Activated naive CD4-positive, alpha-beta T cell treated with anti-CD3 and anti-CD28 coated beads, Interleukin-2, amount 50 U/mL, for 16 hours (primary cell): Measurements from ENCODE around the gene EXT2.
A peak's percentile ranks its signal among the peaks of the same experiment; 100 is the strongest.

ENCODE experiments used
- DNase-seq: peaks from one replicate; pipeline ENCODE4 v3.0.0-alpha.2; 2020

EXT2 gene

DNA sequence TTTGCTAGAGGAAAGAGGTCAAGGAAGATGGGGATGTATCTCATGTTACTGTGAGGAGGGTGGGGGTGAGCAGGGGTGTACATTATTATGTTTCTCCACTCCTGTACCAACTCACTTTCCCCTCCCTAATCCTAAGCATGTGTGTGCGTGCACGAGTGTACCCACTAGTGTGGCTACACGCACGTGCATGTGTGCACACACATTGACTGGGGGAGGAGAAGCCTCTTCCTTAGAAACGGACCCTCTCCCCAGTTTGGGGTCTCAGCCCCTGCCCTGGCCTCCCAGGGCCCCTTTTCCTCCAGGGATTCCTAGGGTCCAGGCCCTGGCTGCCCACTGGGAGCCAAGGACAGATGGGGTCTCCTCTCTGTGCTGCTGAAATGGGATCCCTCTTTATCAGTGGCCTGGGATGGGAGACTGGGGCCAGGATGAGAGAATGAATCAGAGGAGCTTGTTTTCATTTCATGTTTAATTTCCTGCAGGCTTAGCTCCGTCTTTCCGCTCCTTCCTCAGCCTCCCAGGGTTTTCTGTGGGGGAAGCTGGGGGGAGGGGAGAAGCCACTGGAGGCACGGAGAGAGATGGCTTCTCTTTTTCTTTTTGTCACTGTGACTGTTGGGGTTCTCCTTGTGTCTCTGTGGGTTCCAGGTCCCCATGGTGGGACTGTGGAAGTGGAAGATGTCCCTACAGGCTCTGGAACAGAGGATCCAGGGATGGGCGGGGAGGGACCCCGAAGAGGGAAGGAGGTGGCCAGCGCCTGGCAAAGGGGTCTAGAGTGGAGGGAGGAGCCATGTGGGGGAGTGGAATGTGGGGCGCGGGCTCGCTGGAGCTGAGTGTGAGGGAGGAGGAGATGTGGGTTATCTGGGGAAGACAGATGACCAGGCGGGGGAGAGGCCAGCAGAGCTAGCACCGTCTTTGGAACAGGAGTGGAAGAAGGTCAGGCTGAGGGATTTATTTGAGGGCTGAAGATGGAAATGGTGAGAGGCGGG is 174.2 kb downstream of the EXT2 start:
- DNase-seq: no peak

DNA sequence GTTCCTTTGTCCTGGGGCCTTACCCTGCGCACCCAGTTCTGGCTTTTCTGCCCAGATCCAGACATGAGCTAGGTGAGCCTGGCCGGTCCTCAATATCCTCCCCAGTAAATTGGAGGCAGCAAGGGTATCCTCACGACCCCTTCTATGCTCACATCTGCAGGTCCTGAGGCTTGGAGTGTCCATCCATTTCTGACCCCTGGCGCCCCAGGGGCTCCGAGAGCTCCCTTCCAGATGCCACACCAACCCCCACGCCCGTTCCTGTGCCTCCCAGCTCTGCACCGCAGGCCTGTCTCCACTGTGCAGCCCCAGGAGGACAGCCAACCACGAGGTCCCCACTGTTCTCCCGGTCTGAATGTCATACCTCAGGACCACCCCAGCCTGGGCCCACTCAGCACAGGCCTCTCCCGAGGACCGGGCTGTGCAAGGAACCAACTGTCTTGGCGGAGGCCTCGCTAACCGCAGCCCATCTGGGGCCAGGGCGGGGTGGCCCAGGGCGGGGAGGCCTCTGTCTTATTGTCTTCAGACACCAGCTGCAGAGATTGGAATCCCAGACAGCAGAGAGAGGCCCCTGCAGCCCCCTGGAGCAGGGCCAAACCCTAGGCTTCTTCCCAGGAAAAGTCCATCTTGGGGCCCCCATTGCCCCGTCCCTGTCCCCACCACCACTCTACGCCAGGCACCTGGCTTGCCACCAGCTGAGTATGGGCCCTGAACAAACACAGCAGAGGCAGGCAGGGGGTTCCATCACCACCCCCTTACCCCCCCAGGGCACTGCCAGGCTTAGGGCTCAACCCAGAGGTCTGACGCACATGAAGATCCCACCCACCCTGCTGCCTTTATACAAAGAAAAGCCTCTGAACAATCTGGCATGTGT is 175.2 kb downstream of the EXT2 start:
- no peak for DNase-seq

DNA sequence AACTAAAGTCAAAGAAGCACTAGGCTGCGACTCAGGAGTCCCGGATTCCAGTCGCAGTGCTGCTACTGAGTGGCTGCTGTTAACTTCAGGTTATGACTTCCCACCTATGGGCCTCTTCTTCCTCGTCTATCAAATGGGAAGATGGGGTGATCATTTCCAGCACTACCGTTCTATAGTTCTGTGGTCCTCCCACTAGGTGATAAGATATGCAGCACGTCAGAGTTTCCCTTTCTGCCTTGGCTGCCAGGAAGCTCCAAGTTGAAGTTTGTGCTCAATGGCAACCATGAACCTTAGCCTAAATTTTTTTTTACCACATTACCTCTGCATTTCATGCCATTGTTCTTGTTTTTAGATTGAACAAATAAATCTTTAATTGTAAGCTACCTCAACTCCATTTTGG is 175.8 kb downstream of the EXT2 start:
- no peak for DNase-seq

DNA sequence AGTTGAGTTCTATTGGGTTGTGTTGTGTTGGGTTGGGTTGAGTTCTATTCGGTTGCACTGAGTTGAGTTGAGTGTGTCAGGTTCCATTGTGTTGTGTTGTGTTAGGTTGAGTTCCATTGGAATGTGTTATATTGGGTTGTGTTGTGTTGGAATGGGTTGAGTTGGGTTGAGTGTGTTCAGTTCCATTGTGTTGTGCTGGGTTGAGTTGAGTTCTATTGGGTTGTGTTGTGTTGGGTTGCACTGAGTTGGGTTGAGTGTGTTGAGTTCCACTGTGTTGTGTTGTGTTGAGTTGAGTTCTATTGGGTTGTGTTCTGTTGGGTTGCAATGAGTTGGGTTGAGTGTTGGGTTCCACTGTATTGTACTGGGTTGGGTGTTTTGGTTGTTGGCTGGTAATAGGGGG is 178.9 kb downstream of the EXT2 start:
- DNase-seq: no peak

DNA sequence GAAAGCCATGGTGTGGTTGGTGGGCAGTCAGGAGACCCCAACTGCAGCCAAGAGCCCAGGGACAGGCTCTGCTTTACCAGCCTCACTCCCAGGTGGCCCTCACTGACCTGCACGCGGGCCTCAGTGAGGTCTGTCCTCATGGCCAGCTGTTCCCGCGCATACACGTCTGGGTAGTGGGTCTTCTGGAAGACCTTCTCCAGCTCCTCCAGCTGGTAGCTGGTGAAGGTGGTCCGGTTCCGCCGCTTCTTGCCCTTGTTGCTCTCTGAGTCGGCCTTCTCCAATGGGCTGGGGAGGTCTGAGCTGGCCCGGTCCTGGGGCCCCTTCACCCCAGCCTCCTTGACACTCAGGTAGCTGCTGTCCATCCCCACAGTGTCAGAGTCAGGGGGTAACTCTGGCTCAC is 179.8 kb downstream of the EXT2 start:
- DNase-seq: no peak

DNA sequence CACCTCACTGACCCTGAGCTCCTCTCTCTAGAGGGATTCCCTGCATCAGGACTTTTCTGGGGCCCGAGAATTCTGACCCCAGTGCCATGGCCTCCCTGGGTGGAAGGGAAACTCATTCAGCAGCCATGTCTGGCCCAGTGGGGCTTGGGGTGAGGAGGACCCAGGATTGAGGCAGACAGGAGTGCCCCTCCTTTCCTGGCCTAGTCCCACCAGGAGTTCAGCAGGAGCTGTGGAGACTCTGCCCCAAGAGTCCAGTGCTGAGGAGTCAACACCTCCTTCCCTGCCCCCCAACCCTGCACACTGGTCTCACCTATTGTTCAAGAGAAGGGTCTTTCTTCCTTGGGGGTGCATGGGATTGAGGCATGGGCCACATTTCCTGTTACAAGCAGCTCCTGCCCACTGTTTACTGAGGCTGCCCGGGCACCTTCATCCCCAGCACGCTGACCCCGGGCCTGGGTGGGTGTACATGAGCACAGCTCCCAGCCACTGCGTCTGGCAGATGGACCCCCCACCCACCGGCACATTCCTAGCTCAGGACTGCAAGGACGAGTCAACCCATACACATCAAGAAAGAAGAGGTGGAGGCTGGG is 180.6 kb downstream of the EXT2 start:
- DNase-seq: no peak

DNA sequence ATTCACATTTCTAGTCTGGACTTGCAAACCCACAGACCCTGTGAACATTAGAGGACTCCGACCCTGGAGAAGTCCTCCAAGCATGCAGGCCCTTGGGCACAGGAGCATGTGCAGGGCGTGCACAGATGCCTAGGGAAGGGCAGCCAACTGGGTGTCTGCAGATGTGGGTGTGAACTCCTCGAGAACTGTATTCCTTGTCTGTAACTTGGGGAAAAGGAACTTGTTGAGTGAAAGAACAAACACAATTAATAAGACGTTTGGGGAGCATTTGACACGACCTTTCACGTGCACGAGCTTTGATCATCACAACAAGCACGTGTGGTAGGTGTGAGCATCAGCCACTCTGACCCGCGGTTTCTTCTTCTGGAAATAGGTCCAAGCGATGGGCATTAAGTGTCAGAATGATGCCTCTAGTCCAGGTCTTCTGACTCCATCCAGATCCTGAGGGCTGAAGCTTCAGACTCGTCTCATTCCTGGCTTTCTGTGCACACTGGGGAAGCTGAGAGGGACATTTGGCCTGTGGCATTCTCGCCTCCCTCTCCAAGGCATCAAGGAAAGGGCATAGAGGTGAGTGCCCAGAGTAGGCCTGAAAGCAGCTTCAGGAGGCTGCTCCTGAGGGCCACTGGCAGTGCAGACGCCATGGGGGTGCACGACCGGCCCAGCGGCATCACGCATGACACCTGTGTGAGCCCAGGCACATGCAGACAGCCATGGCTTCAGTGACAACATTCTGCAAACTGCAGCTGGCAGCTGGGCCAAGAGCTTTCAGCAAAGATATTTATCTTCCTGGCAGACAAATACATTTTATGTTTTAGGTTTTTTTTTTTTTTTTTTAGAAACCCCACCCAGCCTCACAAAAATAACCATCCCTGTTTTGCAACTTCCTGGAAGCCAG is 182.0 kb downstream of the EXT2 start:
- DNase-seq: no peak

DNA sequence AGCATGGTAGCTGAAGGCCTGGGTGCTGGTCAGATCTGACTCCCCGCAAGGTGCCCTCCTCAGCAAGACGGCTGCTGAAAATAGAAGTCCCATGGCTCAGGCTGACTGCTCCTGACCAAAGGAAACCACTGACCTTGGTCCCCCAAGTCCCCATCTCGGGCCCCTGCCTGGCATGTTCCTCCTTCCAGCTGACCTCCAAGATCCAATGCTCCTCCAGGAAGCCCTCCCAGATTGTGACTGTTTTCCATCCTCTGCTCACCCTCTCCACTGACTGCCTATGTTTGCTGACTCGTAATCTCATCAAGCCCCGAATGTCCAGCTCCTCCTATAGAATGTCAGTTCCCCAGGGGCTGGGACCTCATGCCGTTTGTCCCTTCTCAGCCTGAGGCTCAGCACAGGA is 184.0 kb downstream of the EXT2 start:
- DNase-seq: no peak

DNA sequence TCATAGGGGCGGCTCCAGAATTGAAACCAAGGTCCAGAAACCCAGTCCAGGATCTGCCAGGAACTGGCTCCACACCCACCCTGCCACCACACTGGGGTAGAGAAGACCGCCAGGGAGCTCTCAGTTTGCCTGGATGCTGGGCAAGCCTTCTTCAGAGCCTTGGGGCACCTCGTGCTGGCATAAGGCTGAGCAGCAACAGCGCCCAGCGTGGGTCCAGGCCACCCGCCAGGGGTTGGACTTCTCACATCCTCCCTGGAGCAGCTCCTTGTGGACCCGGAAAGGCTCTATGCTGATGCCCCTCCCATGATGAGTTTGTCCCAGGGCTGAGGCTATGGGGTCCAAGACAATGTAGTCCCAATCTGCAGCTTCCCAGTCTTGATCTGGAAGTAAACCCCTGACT is 184.8 kb downstream of the EXT2 start:
- DNase-seq: no peak

DNA sequence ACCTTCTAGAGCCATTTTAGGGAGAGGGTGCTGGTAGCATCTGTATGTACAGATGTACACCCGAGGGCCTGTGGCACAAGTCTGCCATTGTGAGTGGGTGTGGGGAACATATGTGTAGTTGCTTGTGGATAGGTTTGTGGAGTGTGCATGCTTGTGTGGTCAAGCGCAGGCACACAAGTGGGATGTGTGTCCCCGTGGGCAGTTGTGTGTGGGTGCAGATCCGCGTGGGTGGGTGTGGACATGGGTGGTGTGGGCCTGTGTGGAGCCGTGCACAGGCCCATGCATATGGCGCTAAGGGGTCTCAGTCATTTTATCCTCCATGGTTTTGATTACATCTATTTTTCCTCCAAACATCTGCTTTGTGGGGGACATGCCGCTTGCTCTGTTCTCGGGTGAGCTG is 185.7 kb downstream of the EXT2 start:
- DNase-seq: no peak

DNA sequence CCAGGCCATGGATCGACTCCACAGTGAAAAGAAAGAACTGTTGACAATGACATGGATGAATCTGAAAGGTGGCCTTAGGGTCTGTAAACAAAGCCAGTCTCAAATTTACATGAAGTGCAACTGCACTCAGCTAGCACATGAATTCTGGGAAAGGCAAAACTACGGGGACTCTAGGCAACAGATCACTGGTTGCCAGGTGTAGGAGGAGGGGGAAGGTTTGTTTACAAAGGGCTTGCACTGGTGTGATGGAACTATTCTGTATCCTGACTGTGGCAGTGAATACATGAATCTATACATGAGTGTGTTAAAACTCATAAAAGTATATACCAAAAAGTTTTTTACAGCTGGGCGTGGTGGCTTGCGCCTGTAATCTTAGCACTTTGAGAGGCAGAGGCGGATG is 187.1 kb downstream of the EXT2 start:
- DNase-seq: no peak

DNA sequence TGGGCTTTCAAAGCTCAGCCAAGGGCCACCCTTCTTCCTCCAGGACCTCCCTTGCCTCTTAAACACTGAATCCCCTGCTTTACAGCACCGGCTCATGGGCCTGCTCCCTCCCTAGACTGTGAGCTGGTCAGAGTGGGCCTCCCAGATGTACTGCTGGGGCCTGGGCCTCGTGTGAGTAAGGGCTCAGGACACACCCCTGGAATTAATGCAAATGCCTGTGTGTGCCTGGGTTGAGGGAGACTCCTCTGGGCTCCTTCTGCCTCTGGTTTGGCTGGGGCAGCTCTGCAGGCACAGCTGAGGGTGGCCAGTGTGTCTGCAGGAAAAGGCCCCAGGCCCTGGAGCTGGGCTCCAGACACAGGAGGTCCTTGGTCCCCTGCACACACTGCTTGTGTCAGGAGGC is 190.3 kb downstream of the EXT2 start:
- DNase-seq: no peak

DNA sequence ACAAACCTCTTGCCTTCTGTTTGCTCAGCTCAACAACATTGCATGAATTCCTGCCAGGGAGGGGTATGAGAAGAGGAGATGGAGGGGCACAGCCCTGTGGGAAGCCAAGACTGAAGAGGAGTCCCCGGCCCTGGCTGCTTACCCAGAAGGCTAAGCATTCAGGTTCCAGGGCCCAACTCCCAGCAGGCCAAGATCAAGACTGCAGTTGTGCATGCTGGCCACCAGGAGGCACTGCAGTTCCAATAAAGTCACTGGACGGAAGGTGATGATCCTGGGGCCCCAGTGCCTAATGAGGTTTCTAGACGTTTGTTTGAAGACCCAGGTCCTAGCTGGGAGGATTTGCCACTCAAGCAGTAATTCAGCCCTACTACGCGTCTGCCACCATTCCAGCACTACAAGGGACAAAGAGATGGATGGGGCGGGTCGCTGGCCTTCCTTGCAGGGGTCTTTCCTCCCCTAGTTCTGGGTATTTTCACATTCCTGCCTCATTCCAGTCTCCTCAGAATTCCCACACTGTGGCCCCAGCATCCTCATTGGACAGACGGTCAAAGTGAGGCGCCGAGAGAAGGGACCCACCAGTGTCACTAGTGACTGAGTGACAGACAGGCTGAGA is 190.9 kb downstream of the EXT2 start:
- DNase-seq: peak; percentile 49

DNA sequence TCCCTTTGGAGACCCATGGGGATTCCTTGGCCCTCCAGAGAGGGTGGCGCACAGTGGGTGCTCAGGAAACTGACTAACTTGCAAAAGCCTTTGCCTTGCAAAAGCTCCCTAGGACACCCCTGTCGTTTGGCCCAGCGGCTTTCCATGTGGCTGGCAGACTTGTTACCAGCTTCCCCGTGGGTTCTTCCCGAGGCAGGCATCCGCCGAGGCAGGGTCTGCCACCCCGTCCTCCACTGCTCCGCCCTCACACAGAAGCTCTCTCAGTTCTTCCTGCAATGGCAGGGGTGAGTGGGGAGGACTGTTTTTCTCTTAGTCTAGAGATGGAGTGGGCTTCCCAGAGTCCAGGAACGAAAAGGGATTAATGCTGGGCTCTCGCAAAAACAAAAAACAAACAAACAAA is 191.4 kb downstream of the EXT2 start:
- no peak for DNase-seq

DNA sequence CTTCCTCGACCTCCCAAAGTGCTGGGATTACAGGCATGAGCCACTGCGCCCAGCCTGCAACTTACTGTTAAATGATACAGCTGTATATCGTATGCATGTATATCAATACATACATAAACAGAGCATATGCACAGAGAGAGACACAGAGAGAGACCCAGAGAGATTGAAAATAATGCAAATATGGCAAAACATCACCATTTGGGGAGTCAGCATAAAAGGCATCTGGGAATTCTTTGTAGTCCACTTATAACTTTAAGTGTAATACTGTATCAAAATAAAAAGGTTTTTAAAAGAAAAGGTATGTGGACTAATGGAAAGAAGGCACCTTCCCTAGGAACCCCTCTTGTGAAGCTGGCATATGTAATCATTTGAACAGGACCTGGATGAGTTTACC is 192.7 kb downstream of the EXT2 start:
- no peak for DNase-seq

DNA sequence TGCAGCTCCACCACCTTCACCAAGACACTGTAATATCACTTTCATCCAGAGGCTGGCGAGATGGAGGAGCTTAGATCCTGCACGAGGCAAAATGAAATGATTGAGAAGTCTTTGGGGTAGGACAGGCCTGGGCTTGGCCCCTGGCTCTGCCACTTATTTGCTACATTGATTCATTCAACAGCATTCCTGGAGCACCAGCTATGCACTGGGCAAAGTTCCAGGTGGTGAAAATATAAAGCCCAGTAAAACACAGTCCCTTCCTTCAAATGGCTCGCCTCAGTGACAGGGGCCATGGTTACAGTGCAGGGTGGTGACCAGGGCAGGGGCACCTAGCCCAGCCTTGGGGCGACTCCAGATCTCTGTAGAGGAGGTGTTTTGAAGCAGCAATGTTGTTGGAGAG is 194.7 kb downstream of the EXT2 start:
- DNase-seq: no peak
